HG03521 (cell line): ENCODE measurements around the gene OPN1MW.
"Not testable (repeated sequence)": the region's sequence is repeated elsewhere in the genome, so short reads cannot be mapped to it uniquely, and the experiment has no call there.

Experiments used
- ATAC-seq: cut with Tn5 transposase; IDR thresholded peaks from one replicate; pipeline ENCODE4 v1.9.1; 2021; ENCODE audit warnings: mild to moderate bottlenecking, moderate library complexity; ENCODE audit not compliant: unreplicated experiment

The OPN1MW gene

GRCh38 chrX:154182296-154182695 lies at the start of gene OPN1MW:
OPN1MW (plus strand) TSS chrX:154182596; CDS start chrX:154182678, 82 bp downstream.
- not testable (repeated sequence) for ATAC-seq

DNA sequence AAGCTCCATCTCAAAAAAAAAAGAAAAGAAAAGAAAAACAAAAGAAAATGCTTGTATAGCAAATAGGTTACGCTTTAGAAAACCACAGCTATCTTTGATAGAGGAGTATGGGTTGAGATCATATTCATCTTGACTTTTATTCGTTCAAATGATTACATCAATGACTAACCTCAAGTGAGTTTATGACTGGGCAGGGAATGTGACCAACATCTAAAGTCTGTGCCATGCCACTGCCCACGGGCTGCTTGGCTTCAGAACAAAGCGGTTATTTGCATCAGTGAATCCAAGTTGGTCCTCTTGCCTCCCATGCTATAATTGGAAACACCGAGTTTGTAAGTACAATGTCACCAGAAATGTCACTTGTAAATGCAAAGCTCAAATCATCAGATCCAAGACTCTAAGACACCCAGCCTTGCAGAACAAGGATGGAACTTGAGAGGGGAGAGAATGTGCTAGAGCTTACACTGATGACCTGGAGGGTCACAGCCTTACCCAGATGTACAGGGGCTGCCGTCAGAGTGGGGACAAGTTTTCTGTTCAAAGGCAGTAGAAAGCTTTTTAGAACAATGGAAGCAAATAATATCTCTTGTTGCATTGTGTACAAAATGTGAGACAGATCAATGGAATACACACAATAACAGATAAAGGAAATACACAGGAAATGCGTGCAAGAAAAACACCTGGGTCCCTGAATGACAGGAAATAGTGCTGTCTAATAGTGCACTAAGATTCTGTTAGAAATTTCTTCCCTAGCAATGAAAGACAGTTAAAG lies 46.8 kb upstream of the OPN1MW start:
- no peak for ATAC-seq

DNA sequence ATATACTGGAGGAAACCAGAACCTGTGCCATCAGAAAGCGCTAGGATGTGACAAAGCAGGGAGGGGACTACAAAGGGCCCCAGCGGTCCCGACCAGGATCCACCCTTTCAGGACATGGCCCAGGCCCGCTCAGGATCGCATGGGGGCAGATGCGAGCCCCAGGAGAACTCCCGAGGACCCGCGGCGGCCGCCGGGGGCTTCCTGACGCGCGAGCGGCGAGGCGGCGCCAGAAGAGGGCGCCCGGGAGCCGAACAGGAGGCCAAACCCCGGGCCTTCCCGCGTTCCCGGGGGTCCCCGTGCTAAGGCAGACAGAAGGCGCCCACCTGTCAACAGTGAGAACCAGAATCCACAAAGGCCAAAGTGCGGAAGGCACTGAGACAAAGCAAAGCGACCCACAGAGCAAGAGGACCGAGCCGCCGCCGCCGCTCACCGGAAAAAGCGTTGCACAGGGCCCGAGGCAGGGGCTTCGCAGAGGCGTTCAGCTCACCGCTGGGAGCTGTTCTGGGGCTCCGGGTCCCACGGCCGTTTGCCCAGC lies 45.7 kb upstream of the OPN1MW start:
- ATAC-seq = no peak

GRCh38 chrX:154138857-154139256 lies 43.5 kb upstream of the OPN1MW start:
- no peak for ATAC-seq

- ATAC-seq = no peak
These were observed 42.2 kb upstream of the OPN1MW start for GRCh38 chrX:154140206-154140605.

DNA sequence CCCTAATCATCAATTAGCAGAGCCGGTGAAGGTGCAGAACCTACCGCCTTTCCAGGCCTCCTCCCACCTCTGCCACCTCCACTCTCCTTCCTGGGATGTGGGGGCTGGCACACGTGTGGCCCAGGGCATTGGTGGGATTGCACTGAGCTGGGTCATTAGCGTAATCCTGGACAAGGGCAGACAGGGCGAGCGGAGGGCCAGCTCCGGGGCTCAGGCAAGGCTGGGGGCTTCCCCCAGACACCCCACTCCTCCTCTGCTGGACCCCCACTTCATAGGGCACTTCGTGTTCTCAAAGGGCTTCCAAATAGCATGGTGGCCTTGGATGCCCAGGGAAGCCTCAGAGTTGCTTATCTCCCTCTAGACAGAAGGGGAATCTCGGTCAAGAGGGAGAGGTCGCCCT lies 41.7 kb upstream of the OPN1MW start:
- no peak for ATAC-seq

GRCh38 chrX:154142386-154142785 lies 40.0 kb upstream of the OPN1MW start:
- ATAC-seq = no peak

DNA sequence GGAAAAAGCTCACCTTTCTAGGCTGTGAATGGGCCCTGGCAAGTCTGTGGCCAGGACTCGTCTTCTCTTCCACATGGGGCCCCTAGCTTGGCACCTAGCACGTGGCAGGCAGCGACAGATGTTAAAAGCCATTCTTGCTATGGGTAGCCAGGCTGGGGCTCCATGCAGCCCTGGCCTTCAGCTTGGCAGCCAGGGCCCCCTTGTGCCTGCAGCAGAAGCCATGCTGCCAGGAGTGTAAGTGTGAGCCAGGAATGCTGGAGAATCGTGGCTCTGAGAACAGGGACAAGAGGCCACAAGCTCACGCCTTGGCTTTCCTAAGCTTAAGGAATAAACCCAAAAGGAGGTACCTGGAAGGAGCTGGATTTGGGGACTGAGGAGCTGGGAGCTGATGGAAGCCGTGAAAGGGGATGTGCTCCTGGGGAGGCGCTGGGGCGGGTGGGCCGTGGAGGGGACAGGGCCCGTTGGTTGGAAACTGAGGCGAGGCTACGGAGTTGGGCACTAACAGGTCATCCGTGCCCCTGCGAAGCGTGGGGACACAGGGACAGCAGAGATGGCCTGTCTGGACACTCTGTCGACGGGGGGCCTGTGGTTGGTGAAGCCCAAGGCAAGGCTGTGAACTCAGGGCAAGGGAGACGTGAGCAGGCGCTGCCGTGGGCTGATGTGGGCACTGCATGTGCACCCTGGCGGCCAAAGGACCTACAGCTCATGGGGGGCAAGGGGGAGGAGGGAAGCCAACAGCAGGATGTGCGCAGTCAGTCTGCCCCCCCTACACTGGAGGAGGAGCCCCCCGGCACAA lies 39.2 kb upstream of the OPN1MW start:
- no peak for ATAC-seq

DNA sequence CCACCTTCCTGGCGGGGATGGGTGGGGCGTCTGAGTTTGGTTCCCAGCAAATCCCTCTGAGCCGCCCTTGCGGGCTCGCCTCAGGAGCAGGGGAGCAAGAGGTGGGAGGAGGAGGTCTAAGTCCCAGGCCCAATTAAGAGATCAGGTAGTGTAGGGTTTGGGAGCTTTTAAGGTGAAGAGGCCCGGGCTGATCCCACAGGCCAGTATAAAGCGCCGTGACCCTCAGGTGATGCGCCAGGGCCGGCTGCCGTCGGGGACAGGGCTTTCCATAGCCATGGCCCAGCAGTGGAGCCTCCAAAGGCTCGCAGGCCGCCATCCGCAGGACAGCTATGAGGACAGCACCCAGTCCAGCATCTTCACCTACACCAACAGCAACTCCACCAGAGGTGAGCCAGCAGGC lies 38.4 kb upstream of the OPN1MW start, which contains the start of gene OPN1LW:
TSS of gene OPN1LW (plus strand) at position 234 of the 400 bp plus-strand sequence. CDS start at position 275, 41 bp downstream.
- ATAC-seq = not testable (repeated sequence)

GRCh38 chrX:154151030-154151429 lies 31.4 kb upstream of the OPN1MW start:
- ATAC-seq = not testable (repeated sequence)

GRCh38 chrX:154156221-154156620 lies 26.2 kb upstream of the OPN1MW start:
- ATAC-seq = not testable (repeated sequence)

- ATAC-seq = not testable (repeated sequence)
These were observed 25.2 kb upstream of the OPN1MW start for GRCh38 chrX:154157207-154157606.

- not testable (repeated sequence) for ATAC-seq
These were observed 23.1 kb upstream of the OPN1MW start for GRCh38 chrX:154159345-154159744.

DNA sequence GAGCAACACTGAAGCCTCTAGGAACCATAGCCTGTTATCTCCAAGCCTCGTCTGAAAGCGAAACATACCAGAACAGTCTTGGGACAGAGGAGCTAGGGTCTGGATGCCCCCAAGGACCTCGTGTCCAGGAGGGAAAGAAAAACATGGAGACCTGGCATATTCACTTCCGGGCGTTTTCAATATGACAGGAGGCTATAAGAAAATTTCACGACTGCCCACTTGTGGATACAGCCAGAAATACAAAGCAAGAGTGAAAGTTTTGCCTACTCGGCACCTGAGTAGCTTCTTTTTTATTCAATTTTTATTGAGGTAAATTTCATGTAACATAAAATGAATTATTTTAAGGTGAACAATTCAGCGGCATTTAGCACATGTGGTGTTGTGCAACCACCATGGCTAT lies 17.5 kb upstream of the OPN1MW start:
- not testable (repeated sequence) for ATAC-seq

DNA sequence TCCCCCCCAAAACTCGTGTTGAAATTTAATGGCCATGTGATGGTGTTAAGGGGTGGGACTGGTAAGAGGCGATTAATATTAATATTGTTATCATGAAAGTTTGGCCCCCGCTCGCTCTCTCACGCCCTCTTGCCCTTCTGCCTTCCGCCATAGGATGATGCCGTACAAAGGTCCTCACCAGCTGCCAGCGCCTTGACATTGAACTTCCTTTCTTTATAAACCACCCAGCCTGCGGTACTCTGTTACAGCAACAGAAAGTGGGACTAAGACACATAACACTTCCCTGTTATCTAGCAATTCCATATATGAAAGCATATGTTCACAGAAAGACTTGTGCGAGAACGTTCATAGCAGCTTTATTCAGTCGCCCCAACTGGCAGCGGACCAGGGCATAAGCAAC lies 14.0 kb upstream of the OPN1MW start:
- not testable (repeated sequence) for ATAC-seq

DNA sequence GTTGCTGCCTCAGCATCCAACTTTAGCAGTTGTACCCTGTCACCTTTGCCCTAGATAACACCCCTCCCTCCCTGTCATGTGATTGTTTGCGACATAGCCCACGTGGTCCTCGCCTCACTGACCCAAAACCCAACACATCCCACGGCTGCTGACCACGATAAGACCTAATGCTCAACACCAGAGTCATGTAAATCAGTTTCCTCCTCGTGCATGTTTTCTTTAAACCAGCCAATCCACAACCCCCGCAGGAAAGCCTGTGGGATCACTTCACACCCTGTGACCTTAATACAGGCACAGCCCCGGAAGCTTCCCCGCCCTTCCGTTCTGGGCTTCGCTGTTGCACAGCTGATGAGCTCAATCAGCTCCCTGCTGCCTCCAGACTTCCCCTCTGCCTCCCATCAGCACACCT lies 9.9 kb upstream of the OPN1MW start:
- ATAC-seq = peak; percentile 43

- not testable (repeated sequence) for ATAC-seq
These were observed 8.0 kb upstream of the OPN1MW start for GRCh38 chrX:154174356-154174755.

GRCh38 chrX:154183794-154184193 lies 1.4 kb downstream of the OPN1MW start:
- not testable (repeated sequence) for ATAC-seq

- ATAC-seq = not testable (repeated sequence)
These were observed 10.4 kb downstream of the OPN1MW start for GRCh38 chrX:154192846-154193245.

DNA sequence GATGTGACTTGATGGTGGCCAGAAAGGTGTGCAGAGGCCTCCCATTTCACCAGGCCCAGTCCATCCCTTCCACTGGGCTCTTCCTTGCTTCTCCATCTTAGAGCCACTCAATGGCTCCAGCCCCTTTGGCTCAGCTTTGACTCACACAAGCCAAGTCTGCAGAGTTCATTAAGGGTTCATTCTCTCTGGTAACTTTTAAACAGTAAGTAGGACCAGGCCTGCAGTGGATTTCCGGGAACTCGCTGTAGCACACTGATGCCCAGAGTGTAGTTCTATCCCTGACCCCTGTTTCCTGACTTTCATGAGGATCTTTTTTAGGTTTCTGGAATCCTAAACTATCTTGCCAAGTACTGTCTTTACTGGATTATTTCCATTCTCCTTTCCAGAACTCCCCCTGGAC lies 11.9 kb downstream of the OPN1MW start:
- not testable (repeated sequence) for ATAC-seq

- ATAC-seq = not testable (repeated sequence)
These were observed 14.1 kb downstream of the OPN1MW start for GRCh38 chrX:154196466-154196865.
